Subcutaneous adipose tissue (tissue), 4 donors: ENCODE measurements around the gene TESK1. TPM values are rescaled to one million over a fixed set of nuclear protein-coding genes. Genes with fewer than 3 reads are reported as not detected.

ENCODE experiments used
- CTCF ChIP-seq: fragments of 450-650 bp; IDR thresholded peaks from one replicate; pipeline ENCODE4 v1.5.1; 2016; ENCODE audit warnings: low read depth, mild to moderate bottlenecking, control low read depth, antibody characterized with exemption, moderate library complexity
- total RNA-seq, 4 donors: library from RNA; depleted of rRNA; stranded (reverse); fragments of >200 nt; gene quantifications; one replicate each; pipeline ENCODE4 v1.1.0, GENCODE V29; 2016

The TESK1 gene
- total RNA-seq, 4 donors from 2014 or later, result 32.3 to 132 (median 41.0) TPM

- TF ChIP-seq CTCF, result no peak
Observed at GRCh38 chr9:35616681-35617459, 11.8 kb downstream of the TESK1 start.

GRCh38 chr9:35617548-35617947 is 12.5 kb downstream of the TESK1 start:
- TF ChIP-seq CTCF, result no peak

GRCh38 chr9:35618325-35618727 is 13.3 kb downstream of the TESK1 start, which contains the start of gene CD72:
Gene CD72, minus strand, starts transcription at chr9:35618413. Its CDS starts 110 bp downstream, at chr9:35618303.
- no peak for TF ChIP-seq CTCF

- no peak for TF ChIP-seq CTCF
Observed at GRCh38 chr9:35618854-35619799, 14.1 kb downstream of the TESK1 start.

GRCh38 chr9:35619800-35620158 is 14.7 kb downstream of the TESK1 start:
- TF ChIP-seq CTCF, result no peak

- TF ChIP-seq CTCF, result no peak
Observed at GRCh38 chr9:35627575-35627974, 22.5 kb downstream of the TESK1 start.

GRCh38 chr9:35628389-35628991 is 23.4 kb downstream of the TESK1 start:
- TF ChIP-seq CTCF, result no peak
